ENCODE results near the gene SLC9A7. TPM values are rescaled to one million over a fixed set of nuclear protein-coding genes. Genes with fewer than 3 reads are reported as not detected.
A peak's percentile ranks its signal among the peaks of the same experiment; 100 is the strongest.

SLC9A7 gene
- total and polyA plus RNA-seq, 2 donors (not counting 1 experiment from before 2014, with no cell fraction given), result 13.9 to 47.7 TPM

GRCh38 chrX:46553935-46554334 lies 205.0 kb downstream of the SLC9A7 start:
- Histone ChIP-seq H3K4me3 (replicated peaks in 1 of 4; ENCODE audit: control extremely low read depth in 1 of 4, insufficient read depth in 1 of 4, low read depth in 3 of 4, low read length in 4 of 4) (no peak overlapping the region), H4K20me1 (ENCODE audit: control insufficient read depth, extremely low read depth, insufficient read depth, low read length) (no peaks in the 10 kb centered on the region), H3K4me1 (ENCODE audit: control insufficient read depth, extremely low read depth, insufficient read depth, low read length) (no peaks in the 10 kb centered on the region), H3K27me3 (ENCODE audit: control insufficient read depth, insufficient read depth, low read length) (no peaks in the 10 kb centered on the region), H2AFZ (ENCODE audit: low read length) (no peak overlapping the region), H3K79me2 (ENCODE audit: control insufficient read depth, insufficient read depth, low read length) (peaks cover 4% of the 10 kb centered on the region), H3K9ac (ENCODE audit: insufficient read depth, low read length) (no peak overlapping the region), H3K36me3 (ENCODE audit: control insufficient read depth, insufficient read depth, low read length) (no peaks in the 10 kb centered on the region), H3K9me3 (ENCODE audit: control insufficient read depth, insufficient read depth, low read depth, low read length) (no peaks in the 10 kb centered on the region), H3K27ac (ENCODE audit: insufficient read depth, low read length) (no peak overlapping the region), H3K4me2 (ENCODE audit: extremely low read depth, insufficient read depth, low read length) (no peak overlapping the region)
- DNase-seq (ENCODE audit: low read depth in 2 of 2), result no peak
- TF ChIP-seq CTCF (conservative IDR thresholded peaks at IDR 0.05 in 1 of 2, IDR thresholded peaks at IDR 0.05 in 1 of 2; ENCODE audit: low read depth in 1 of 2, low read length in 2 of 2) (no peak), EZH2 (IDR thresholded peaks at IDR 0.05; ENCODE audit: low read length, missing control alignments) (no peak)

GRCh38 chrX:46551494-46552128 lies 207.3 kb downstream of the SLC9A7 start:
- Histone ChIP-seq H3K4me3 (replicated peaks in 1 of 4; ENCODE audit: control extremely low read depth in 1 of 4, insufficient read depth in 1 of 4, low read depth in 3 of 4, low read length in 4 of 4) (no peak overlapping the region), H3K4me1 (ENCODE audit: control insufficient read depth, extremely low read depth, insufficient read depth, low read length) (peaks cover 2% of the 10 kb centered on the region), H3K27ac (ENCODE audit: insufficient read depth, low read length) (no peak overlapping the region), H3K9ac (ENCODE audit: insufficient read depth, low read length) (no peak overlapping the region), H3K36me3 (ENCODE audit: control insufficient read depth, insufficient read depth, low read length) (no peaks in the 10 kb centered on the region), H3K27me3 (ENCODE audit: control insufficient read depth, insufficient read depth, low read length) (no peaks in the 10 kb centered on the region), H3K4me2 (ENCODE audit: extremely low read depth, insufficient read depth, low read length) (no peak overlapping the region), H3K9me3 (ENCODE audit: control insufficient read depth, insufficient read depth, low read depth, low read length) (no peaks in the 10 kb centered on the region), H4K20me1 (ENCODE audit: control insufficient read depth, extremely low read depth, insufficient read depth, low read length) (no peaks in the 10 kb centered on the region), H2AFZ (ENCODE audit: low read length) (no peak overlapping the region), H3K79me2 (ENCODE audit: control insufficient read depth, insufficient read depth, low read length) (peaks cover 19% of the 10 kb centered on the region)
- TF ChIP-seq EZH2 (IDR thresholded peaks at IDR 0.05; ENCODE audit: low read length, missing control alignments) (no peak), CTCF (conservative IDR thresholded peaks at IDR 0.05 in 1 of 2, IDR thresholded peaks at IDR 0.05 in 1 of 2; ENCODE audit: low read depth in 1 of 2, low read length in 2 of 2) (no peak)
- DNase-seq (ENCODE audit: low read depth in 2 of 2), result peak; percentile 45 to 87

- H3K4me3 ChIP-seq (replicated peaks in 1 of 4; ENCODE audit: control extremely low read depth in 1 of 4, insufficient read depth in 1 of 4, low read depth in 3 of 4, low read length in 4 of 4), result no peak overlapping the region
- H3K27ac ChIP-seq (ENCODE audit: insufficient read depth, low read length), result no peak overlapping the region
- no peak for TF ChIP-seq EZH2 (IDR thresholded peaks at IDR 0.05; ENCODE audit: low read length, missing control alignments)
- TF ChIP-seq CTCF (conservative IDR thresholded peaks at IDR 0.05 in 1 of 2, IDR thresholded peaks at IDR 0.05 in 1 of 2; ENCODE audit: low read depth in 1 of 2, low read length in 2 of 2), result no peak
- H3K36me3 ChIP-seq (ENCODE audit: control insufficient read depth, insufficient read depth, low read length), result no peaks in the 10 kb centered on the region
- H3K9ac ChIP-seq (ENCODE audit: insufficient read depth, low read length), result no peak overlapping the region
- no peaks in the 10 kb centered on the region for H3K9me3 ChIP-seq (ENCODE audit: control insufficient read depth, insufficient read depth, low read depth, low read length)
- no peaks in the 10 kb centered on the region for H4K20me1 ChIP-seq (ENCODE audit: control insufficient read depth, extremely low read depth, insufficient read depth, low read length)
- no peak overlapping the region for H2AFZ ChIP-seq (ENCODE audit: low read length)
- H3K4me1 ChIP-seq (ENCODE audit: control insufficient read depth, extremely low read depth, insufficient read depth, low read length), result peaks cover 2% of the 10 kb centered on the region
- H3K4me2 ChIP-seq (ENCODE audit: extremely low read depth, insufficient read depth, low read length), result no peak overlapping the region
- H3K79me2 ChIP-seq (ENCODE audit: control insufficient read depth, insufficient read depth, low read length), result peaks cover 30% of the 10 kb centered on the region
- no peaks in the 10 kb centered on the region for H3K27me3 ChIP-seq (ENCODE audit: control insufficient read depth, insufficient read depth, low read length)
- no peak for DNase-seq (ENCODE audit: low read depth in 2 of 2)
Observed at GRCh38 chrX:46549914-46550313, 209.0 kb downstream of the SLC9A7 start.

Other genes starting within 250 kb of the SLC9A7 start
- gene ZNF674, start 213.7 kb downstream of the SLC9A7 start, total RNA-seq, result 6.9 and 8.3 TPM in 2 replicates
- gene ZNF674, start 213.7 kb downstream of the SLC9A7 start, polyA plus RNA-seq, result 1.8 and 3.2 TPM in 2 replicates
- gene CHST7, start 185.4 kb downstream of the SLC9A7 start, total RNA-seq, result 8.5 and 11.2 TPM in 2 replicates
- 2.8 and 3.7 TPM in 2 replicates for gene CHST7, start 185.4 kb downstream of the SLC9A7 start, polyA plus RNA-seq
- 14.1 and 20.6 TPM in 2 replicates for gene RP2, start 77.9 kb upstream of the SLC9A7 start, total RNA-seq
- 17.3 and 19.4 TPM in 2 replicates for gene RP2, start 77.9 kb upstream of the SLC9A7 start, polyA plus RNA-seq
- gene JADE3, start 153.3 kb upstream of the SLC9A7 start, total RNA-seq, result 4.1 and 5.3 TPM in 2 replicates
- 3.7 and 5.1 TPM in 2 replicates for gene JADE3, start 153.3 kb upstream of the SLC9A7 start, polyA plus RNA-seq